MM.1S (cell line): ENCODE results near the gene HSDL1.

Source experiments
- DNase-seq: peaks from one replicate; pipeline ENCODE4 v3.0.0-alpha.2; 2015
- H2AFZ ChIP-seq: fragments of 300-600 bp; sonication (generic); 2 replicates; pipeline ENCODE4 v1.6.0; 2016; ENCODE audit warnings: antibody characterized with exemption, low read length
- H3F3A ChIP-seq: fragments of 300-600 bp; sonication (generic); 2 replicates; pipeline ENCODE4 v1.6.1; 2016; ENCODE audit warnings: mild to moderate bottlenecking, antibody characterized with exemption, low read length, moderate library complexity, mixed read lengths; ENCODE audit not compliant: insufficient read depth
- H3K27ac ChIP-seq: fragments of 300-600 bp; sonication (generic); 2 replicates; pipeline ENCODE4 v1.5.1; 2016; ENCODE audit warnings: mild to moderate bottlenecking, low read length
- H3K27me3 ChIP-seq: fragments of 300-600 bp; sonication (generic); replicated peaks from 2 replicates; pipeline ENCODE4 v1.6.0; 2016; ENCODE audit warnings: low read length; ENCODE audit not compliant: insufficient read depth
- H3K36me3 ChIP-seq: fragments of 300-600 bp; sonication (generic); replicated peaks from 2 replicates; pipeline ENCODE4 v1.6.1; 2016; ENCODE audit warnings: mild to moderate bottlenecking, low read length, mixed read lengths; ENCODE audit not compliant: insufficient read depth
- H3K4me1 ChIP-seq: fragments of 300-600 bp; sonication (generic); 2 replicates; pipeline ENCODE4 v1.6.1; 2016; ENCODE audit warnings: low read length, mixed read lengths
- H3K4me2 ChIP-seq: fragments of 300-600 bp; sonication (generic); 2 replicates; pipeline ENCODE4 v1.6.0; 2016; ENCODE audit warnings: low read depth, low read length
- H3K4me3 ChIP-seq: fragments of 300-600 bp; sonication (generic); 2 replicates; pipeline ENCODE4 v1.5.1; 2016; ENCODE audit warnings: low read length, mixed read lengths
- H3K79me2 ChIP-seq: fragments of 300-600 bp; sonication (generic); 2 replicates; pipeline ENCODE4 v1.6.1; 2016; ENCODE audit warnings: mixed run types, low read length, mixed read lengths
- H3K9ac ChIP-seq: fragments of 300-600 bp; sonication (generic); 2 replicates; pipeline ENCODE4 v1.6.1; 2016; ENCODE audit warnings: low read length, mixed read lengths
- H3K9me2 ChIP-seq: fragments of 300-600 bp; sonication (generic); replicated peaks from 2 replicates; pipeline ENCODE4 v1.6.1; 2016; ENCODE audit warnings: mild to moderate bottlenecking, low read length, mixed read lengths; ENCODE audit not compliant: insufficient read depth
- H3K9me3 ChIP-seq: fragments of 300-600 bp; sonication (generic); replicated peaks from 2 replicates; pipeline ENCODE4 v1.6.1; 2016; ENCODE audit warnings: mild to moderate bottlenecking, low read length, mixed read lengths; ENCODE audit not compliant: insufficient read depth
- H4K20me1 ChIP-seq: fragments of 300-600 bp; sonication (generic); 2 replicates; pipeline ENCODE4 v1.6.1; 2016; ENCODE audit warnings: mild to moderate bottlenecking, low read length, moderate library complexity, mixed read lengths; ENCODE audit not compliant: insufficient read depth
- EZH2 ChIP-seq: fragments of 300-600 bp; sonication (generic); optimal IDR thresholded peaks from 2 replicates; pipeline ENCODE3; 2017; ENCODE audit warnings: low read depth, mild to moderate bottlenecking, antibody characterized with exemption, low read length, mixed read lengths
- EZH2phosphoT487 ChIP-seq: fragments of 300-600 bp; sonication (generic); IDR thresholded peaks from 2 replicates; pipeline ENCODE4 v1.6.1; 2018; ENCODE audit warnings: antibody characterized with exemption, low read length
- TF ChIP-seq, protein P1 (sequence below): fragments of 300-600 bp; sonication (generic); IDR thresholded peaks from 2 replicates; pipeline ENCODE4 v1.5.1; 2016; ENCODE audit warnings: antibody characterized with exemption, low read length, mixed read lengths

HSDL1 gene

DNA sequence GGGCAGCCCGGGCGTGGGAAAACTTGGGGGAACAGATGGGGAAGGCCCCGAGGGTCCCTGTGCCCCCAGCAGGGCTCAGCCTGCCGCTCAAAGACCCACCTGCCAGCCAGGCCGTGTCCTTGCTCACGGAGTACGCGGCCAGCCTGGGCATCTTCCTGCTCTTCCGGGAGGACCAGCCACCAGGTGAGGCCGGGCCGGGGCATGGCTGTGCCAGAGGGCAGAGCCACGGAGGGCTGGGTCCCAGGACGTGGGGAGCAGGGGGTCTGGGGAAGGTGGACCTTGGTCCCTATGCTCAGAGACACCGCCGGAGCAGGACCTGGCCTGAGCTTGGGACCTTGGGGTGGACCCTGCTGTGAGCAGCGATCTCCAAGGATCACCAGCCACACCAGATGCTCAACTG lies 46.5 kb upstream of the HSDL1 start:
- no peak overlapping the region for H2AFZ ChIP-seq
- no peaks in the 10 kb centered on the region for H3K27me3 ChIP-seq
- H3K4me1 ChIP-seq: no peaks in the 10 kb centered on the region
- H3F3A ChIP-seq: no peaks in the 10 kb centered on the region
- no peaks in the 10 kb centered on the region for H3K36me3 ChIP-seq
- no peaks in the 10 kb centered on the region for H3K9me2 ChIP-seq
- no peak overlapping the region for H3K4me3 ChIP-seq
- no peak overlapping the region for H3K27ac ChIP-seq
- H3K4me2 ChIP-seq: no peak overlapping the region
- DNase-seq: no peak
- peaks cover 4% of the 10 kb centered on the region for H3K79me2 ChIP-seq
- no peaks in the 10 kb centered on the region for H4K20me1 ChIP-seq
- no peak overlapping the region for H3K9ac ChIP-seq
- H3K9me3 ChIP-seq: no peaks in the 10 kb centered on the region
- TF ChIP-seq EZH2 (no peak), EZH2phosphoT487 (no peak)
- TF ChIP-seq, protein P1, sequence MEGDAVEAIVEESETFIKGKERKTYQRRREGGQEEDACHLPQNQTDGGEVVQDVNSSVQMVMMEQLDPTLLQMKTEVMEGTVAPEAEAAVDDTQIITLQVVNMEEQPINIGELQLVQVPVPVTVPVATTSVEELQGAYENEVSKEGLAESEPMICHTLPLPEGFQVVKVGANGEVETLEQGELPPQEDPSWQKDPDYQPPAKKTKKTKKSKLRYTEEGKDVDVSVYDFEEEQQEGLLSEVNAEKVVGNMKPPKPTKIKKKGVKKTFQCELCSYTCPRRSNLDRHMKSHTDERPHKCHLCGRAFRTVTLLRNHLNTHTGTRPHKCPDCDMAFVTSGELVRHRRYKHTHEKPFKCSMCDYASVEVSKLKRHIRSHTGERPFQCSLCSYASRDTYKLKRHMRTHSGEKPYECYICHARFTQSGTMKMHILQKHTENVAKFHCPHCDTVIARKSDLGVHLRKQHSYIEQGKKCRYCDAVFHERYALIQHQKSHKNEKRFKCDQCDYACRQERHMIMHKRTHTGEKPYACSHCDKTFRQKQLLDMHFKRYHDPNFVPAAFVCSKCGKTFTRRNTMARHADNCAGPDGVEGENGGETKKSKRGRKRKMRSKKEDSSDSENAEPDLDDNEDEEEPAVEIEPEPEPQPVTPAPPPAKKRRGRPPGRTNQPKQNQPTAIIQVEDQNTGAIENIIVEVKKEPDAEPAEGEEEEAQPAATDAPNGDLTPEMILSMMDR: no peak

DNA sequence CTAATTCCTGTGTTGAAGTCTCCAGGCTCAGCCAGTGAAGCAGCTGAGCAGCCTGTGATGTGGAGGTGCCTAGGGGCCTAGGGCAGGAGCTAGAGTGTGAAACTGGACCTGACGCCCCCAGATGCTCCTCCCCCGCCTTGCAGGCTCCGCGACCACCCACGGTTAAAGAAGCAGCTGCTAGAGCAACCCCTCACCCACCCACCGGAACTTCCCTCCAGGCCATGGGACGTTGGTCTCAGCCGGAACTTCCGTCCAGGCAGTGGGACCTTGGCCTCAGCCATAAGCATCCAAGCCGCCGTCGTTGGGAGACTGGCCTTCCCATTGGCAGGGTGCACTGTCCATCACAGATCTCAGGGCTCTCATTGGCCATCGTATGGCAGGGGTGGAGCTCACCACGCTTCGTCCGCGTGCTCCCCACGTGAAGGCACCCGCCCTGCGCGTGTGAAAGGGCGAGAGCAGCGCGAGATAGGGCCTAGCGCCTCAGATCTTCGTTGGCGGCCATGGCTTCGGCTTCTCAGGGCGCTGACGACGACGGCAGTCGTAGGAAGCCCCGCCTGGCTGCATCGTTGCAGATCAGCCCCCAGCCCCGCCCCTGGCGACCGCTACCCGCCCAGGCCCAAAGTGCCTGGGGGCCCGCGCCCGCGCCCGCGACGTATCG lies 45.9 kb upstream of the HSDL1 start, which contains the start of gene ADAD2:
TSS of gene ADAD2 (plus strand) at position 427 of the 658 bp plus-strand sequence. CDS start at position 501, 74 bp downstream.
- Histone ChIP-seq H3K9ac (no peak within 1 kb of the TSS), H2AFZ (no peak within 1 kb of the TSS), H3K9me3 (no peaks in the 10 kb centered on the region), H3K27me3 (no peaks in the 10 kb centered on the region), H3K36me3 (no peaks in the 10 kb centered on the region), H3K4me3 (no peak within 1 kb of the TSS), H3K9me2 (no peaks in the 10 kb centered on the region), H3K27ac (no peak within 1 kb of the TSS), H3K4me1 (no peaks in the 10 kb centered on the region), H3F3A (no peaks in the 10 kb centered on the region), H3K4me2 (no peak within 1 kb of the TSS), H4K20me1 (no peaks in the 10 kb centered on the region), H3K79me2 (peaks cover 10% of the 10 kb centered on the region)
- no peak for DNase-seq
- TF ChIP-seq, protein P1: no peak
- no peak for TF ChIP-seq EZH2
- TF ChIP-seq EZH2phosphoT487: no peak

DNA sequence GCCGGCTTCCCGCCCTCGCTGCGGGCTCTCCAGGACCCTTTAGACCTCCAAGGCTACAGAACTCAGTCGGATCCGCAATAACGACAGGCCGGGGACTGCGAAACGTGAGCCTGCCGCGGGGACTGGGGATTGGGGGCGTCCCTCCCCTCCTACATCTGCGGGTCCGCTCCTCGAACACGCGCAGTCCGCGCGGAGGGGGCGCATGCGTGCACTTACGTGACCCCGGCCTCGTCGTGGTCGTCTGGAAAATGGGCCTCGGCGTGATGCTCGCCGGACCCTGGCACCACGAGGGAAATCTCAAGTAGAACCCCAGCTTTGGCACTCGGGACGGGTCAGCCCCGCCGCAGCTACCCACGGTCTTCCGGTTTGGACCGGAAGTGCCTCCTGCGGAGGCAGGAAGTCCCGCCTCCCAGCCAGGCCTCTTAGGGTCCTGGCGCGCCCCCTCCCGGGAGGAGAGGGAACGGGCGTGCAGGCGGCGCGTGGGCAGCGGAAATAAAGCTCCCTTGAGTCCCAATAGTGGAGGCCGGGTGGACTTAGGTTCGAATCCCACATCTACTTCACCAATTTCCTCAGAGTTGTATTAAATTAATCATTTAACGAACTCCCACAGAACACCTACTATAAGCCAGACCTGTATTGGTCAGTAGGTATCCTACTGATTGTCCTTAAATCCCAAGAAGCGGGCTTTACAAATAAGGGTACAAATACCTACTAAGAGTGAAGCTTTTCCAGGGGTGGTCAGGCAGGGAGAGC lies 41.9 kb upstream of the HSDL1 start, which contains the start of gene TAF1C:
TSS of gene TAF1C (minus strand) at position 373 of the 753 bp plus-strand sequence. CDS start 2,069 bp downstream, outside the sequence.
- TF ChIP-seq, protein P1: peak; percentile 70
- no peak for TF ChIP-seq EZH2phosphoT487
- no peak for TF ChIP-seq EZH2
- peak within 1 kb of the TSS; percentile 52; the same call in 1 of the 2 replicates for H3K4me2 ChIP-seq
- H2AFZ ChIP-seq: peak within 1 kb of the TSS; percentile 85
- H3K4me3 ChIP-seq: peak within 1 kb of the TSS; percentile 85
- H3K9me3 ChIP-seq: no peaks in the 10 kb centered on the region
- DNase-seq: peak; percentile 88
- peak within 1 kb of the TSS; percentile 89 for H3K9ac ChIP-seq
- no peaks in the 10 kb centered on the region for H4K20me1 ChIP-seq
- peaks cover 27% of the 10 kb centered on the region for H3K79me2 ChIP-seq
- H3K27ac ChIP-seq: peak within 1 kb of the TSS; percentile 25; the same call in 1 of the 2 replicates
- H3K36me3 ChIP-seq: no peaks in the 10 kb centered on the region
- H3F3A ChIP-seq: no peaks in the 10 kb centered on the region
- no peaks in the 10 kb centered on the region for H3K9me2 ChIP-seq
- no peaks in the 10 kb centered on the region for H3K4me1 ChIP-seq
- H3K27me3 ChIP-seq: no peaks in the 10 kb centered on the region
